K562 (cell line): ENCODE results near the gene RFESD. TPM values are rescaled to one million over a fixed set of nuclear protein-coding genes. Genes with fewer than 3 reads are reported as not detected.

Experiments
- ATAC-seq: fragments of 200-7000 bp; cut with Tn5 transposase; 3 replicates; pipeline ENCODE4 v1.9.1; 2020; ENCODE audit warnings: moderate library complexity
- BruUV-seq: library from RNA; stranded (reverse); fragments of 400-500 nt; replicated peaks from 2 replicates; lab custom pipeline; 2021; lab: Mats Ljungman, UMichigan
- CTCF ChIA-PET: fragments of 300-600 bp; formaldehyde crosslinking; extraction: SDS; loops from one replicate; lab custom pipeline; 2021; ENCODE audit warnings: low intra/inter-chr PET ratio; lab: Yijun Ruan, JAX
- POLR2A ChIA-PET: fragments of 300-600, 350-650 bp; sonication (Branson Sonifier 250); formaldehyde crosslinking; extraction: SDS; loops from one replicate; lab custom pipeline; 2021; ENCODE audit warnings: antibody characterized with exemption, inconsistent platforms; lab: Yijun Ruan, JAX
- DNase-seq, 4 experiments: peaks; one replicate each; pipeline versions ENCODE4 v3.0.0 to v3.0.0-alpha.2; 2011 to 2018; ENCODE audit warnings: low spot score in 3 of 4, mixed read lengths in 3 of 4; ENCODE audit errors: extremely low read depth in 1 of 4
- FAIRE-seq: peaks from 2 replicates; lab custom pipeline; 2011; peaks lifted over from hg19 to GRCh38; lab: Jason Lieb, UNC
- H2AFZ ChIP-seq: 2 replicates; pipeline ENCODE4 v1.6.0; 2011; ENCODE audit warnings: low read depth, low read length, control low read depth, inconsistent platforms
- H3K27ac ChIP-seq: fragments of 200-600 bp; 3 replicates; pipeline ENCODE4 v1.8.0; 2011; ENCODE audit warnings: low read depth, mild to moderate bottlenecking, control low read depth, inconsistent platforms, low read length, moderate library complexity, mixed read lengths; ENCODE audit errors: extremely low read depth
- H3K27me3 ChIP-seq, 2 experiments: fragments of 300-600 bp in 1 of 2; 2 replicates in 1 of 2; 3 replicates in 1 of 2; pipeline versions ENCODE4 v1.6.0 to v1.8.0; 2011; ENCODE audit warnings: inconsistent platforms in 2 of 2, low read length in 2 of 2, mild to moderate bottlenecking in 1 of 2, mixed read lengths in 1 of 2, moderate library complexity in 1 of 2; ENCODE audit not compliant: control insufficient read depth in 2 of 2, insufficient read depth in 2 of 2
- H3K36me3 ChIP-seq: fragments of 300-600 bp; 3 replicates; pipeline ENCODE4 v1.8.0; 2011; ENCODE audit warnings: mild to moderate bottlenecking, low read length, inconsistent platforms; ENCODE audit not compliant: control insufficient read depth, insufficient read depth
- H3K4me1 ChIP-seq, 2 experiments: fragments of 200-600 bp in 1 of 2; replicated peaks in 1 of 2; 2 replicates in 1 of 2; 3 replicates in 1 of 2; pipeline versions ENCODE4 v1.5.1 to v1.8.0; 2011; ENCODE audit warnings: inconsistent platforms in 2 of 2, low read length in 2 of 2, mild to moderate bottlenecking in 1 of 2, mixed read lengths in 1 of 2, moderate library complexity in 1 of 2; ENCODE audit not compliant: control insufficient read depth in 2 of 2, insufficient read depth in 2 of 2
- H3K4me2 ChIP-seq: 2 replicates; pipeline ENCODE4 v1.6.1; 2011; ENCODE audit warnings: low read length, control low read depth, inconsistent platforms, mixed read lengths; ENCODE audit not compliant: insufficient read depth
- H3K4me3 ChIP-seq: fragments of 200-600 bp; sonication (generic), shearing (Covaris generic); 2 replicates; pipeline ENCODE4 v1.5.1; 2016; ENCODE audit warnings: control low read depth, inconsistent platforms
- H3K79me2 ChIP-seq: fragments of 200-600 bp; 3 replicates; pipeline ENCODE4 v1.8.0; 2011; ENCODE audit warnings: low read length, inconsistent platforms; ENCODE audit not compliant: control insufficient read depth, insufficient read depth
- H3K9ac ChIP-seq, 2 experiments: 2 replicates each; pipeline versions ENCODE4 v1.6.0 to v1.6.1; 2011; ENCODE audit warnings: low read depth in 2 of 2, low read length in 2 of 2, control low read depth in 1 of 2, inconsistent platforms in 1 of 2, mild to moderate bottlenecking in 1 of 2, mixed read lengths in 1 of 2; ENCODE audit not compliant: insufficient read depth in 1 of 2
- H3K9me1 ChIP-seq: one replicate; pipeline ENCODE4 v1.6.0; 2011; ENCODE audit warnings: inconsistent platforms, mild to moderate bottlenecking, low read length, moderate library complexity; ENCODE audit not compliant: control insufficient read depth, insufficient read depth
- H3K9me3 ChIP-seq: replicated peaks from 2 replicates; pipeline ENCODE4 v1.5.1; 2011; ENCODE audit warnings: low read depth, low read length, inconsistent platforms; ENCODE audit not compliant: control insufficient read depth, insufficient read depth
- H4K20me1 ChIP-seq: replicated peaks from 2 replicates; pipeline ENCODE4 v1.6.1; 2011; ENCODE audit warnings: low read length, inconsistent platforms, mixed read lengths; ENCODE audit not compliant: control insufficient read depth, insufficient read depth
- ATF3 ChIP-seq, 2 experiments: fragments of 450-650 bp in 1 of 2; sonication (generic) in 1 of 2; formaldehyde crosslinking in 1 of 2; IDR thresholded peaks in 1 of 2; conservative IDR thresholded peaks in 1 of 2; 2 replicates each; pipeline versions ENCODE4 v1.6.1 to v1.8.1; 2016 to 2023; ENCODE audit warnings: mild to moderate bottlenecking in 2 of 2, moderate library complexity in 2 of 2, inconsistent platforms in 1 of 2, missing genetic modification reagents in 1 of 2
- CHCHD3 ChIP-seq: fragments of 250-450 bp; sonication (Bioruptor Pico); IDR thresholded peaks from 2 replicates; pipeline ENCODE4 v2.1.2; 2022; ENCODE audit warnings: mild to moderate bottlenecking
- FOXA3 ChIP-seq, 2 experiments: fragments of 450-650 bp in 1 of 2; sonication (generic) in 1 of 2; formaldehyde crosslinking; IDR thresholded peaks in 1 of 2; conservative IDR thresholded peaks in 1 of 2; 2 replicates each; pipeline versions ENCODE4 v1.4.0 to v1.8.0; 2020 to 2022; ENCODE audit warnings: mild to moderate bottlenecking in 2 of 2, missing genetic modification reagents in 1 of 2
- L3MBTL2 ChIP-seq: fragments of 450-650 bp; IDR thresholded peaks from 2 replicates; pipeline ENCODE4 v1.6.1; 2016; ENCODE audit warnings: mild to moderate bottlenecking, moderate library complexity
- MYNN ChIP-seq, 2 experiments: sonication (generic); formaldehyde crosslinking in 1 of 2; IDR thresholded peaks; 2 replicates each; pipeline versions ENCODE4 v1.5.0 to v1.6.1; 2016 to 2020; ENCODE audit warnings: antibody characterized with exemption in 1 of 2, missing genetic modification reagents in 1 of 2
- NBN ChIP-seq: fragments of 450-650 bp; IDR thresholded peaks from 2 replicates; pipeline ENCODE4 v1.6.1; 2016; ENCODE audit warnings: low read depth, mild to moderate bottlenecking
- NR4A1 ChIP-seq, 2 experiments: fragments of 250-450 bp in 1 of 2; fragments of 450-650 bp in 1 of 2; sonication (Bioruptor Pico) in 1 of 2; IDR thresholded peaks; 2 replicates each; pipeline versions ENCODE4 v1.4.0 to v1.6.1; 2016 to 2020; ENCODE audit warnings: mild to moderate bottlenecking in 2 of 2, missing compliant biosample characterization in 1 of 2, missing genetic modification characterization in 1 of 2, moderate library complexity in 1 of 2
- POLR2AphosphoS5 ChIP-seq: IDR thresholded peaks from 2 replicates; pipeline ENCODE4 v1.6.1; 2011; ENCODE audit warnings: mild to moderate bottlenecking, low read depth, low read length, moderate library complexity; ENCODE audit not compliant: control insufficient read depth, insufficient read depth
- PRPF4 ChIP-seq: fragments of 200-400 bp; formaldehyde crosslinking; IDR thresholded peaks from one replicate; pipeline ENCODE4 v1.6.1; 2017; ENCODE audit warnings: low read length, low read depth, mild to moderate bottlenecking; ENCODE audit not compliant: insufficient read depth, poor library complexity, severe bottlenecking
- RFX7 ChIP-seq: fragments of 250-450 bp; sonication (Bioruptor Pico); IDR thresholded peaks from 2 replicates; pipeline ENCODE4 v1.5.1; 2021; ENCODE audit warnings: mild to moderate bottlenecking
- TAF9B ChIP-seq: fragments of 450-650 bp; IDR thresholded peaks from 2 replicates; pipeline ENCODE4 v1.6.1; 2018; ENCODE audit warnings: mild to moderate bottlenecking; ENCODE audit not compliant: partially characterized antibody
- ZNF407 ChIP-seq: fragments of 450-650 bp; IDR thresholded peaks from 2 replicates; pipeline ENCODE4 v1.6.1; 2016; ENCODE audit warnings: low read depth
- WGBS: fragments of 100-300 bp; shearing (Covaris generic); methylation state at CpG from one replicate; pipeline ENCODE4 v1.1.6; 2016; ENCODE audit warnings: low coverage, mixed read lengths; ENCODE audit not compliant: insufficient coverage; ENCODE audit errors: missing lambda C conversion rate; 5-methylcytosine and 5-hydroxymethylcytosine counted together
- in situ Hi-C: fragments of 300-500 bp; cut with MboI; formaldehyde crosslinking; loops from 4 replicates; pipeline ENCODE4 v1.15.0; 2018; ENCODE audit warnings: inconsistent platforms, mixed read lengths
- intact Hi-C: fragments of 100-400 bp; cut with micrococcal nuclease; formaldehyde crosslinking; loops from 2 replicates; pipeline ENCODE4 v1.14.2; 2022
- polyA plus RNA-seq, 8 experiments: library from polyadenylated mRNA; depleted of rRNA in 4 of 8; stranded (reverse) in 5 of 8; unstranded in 3 of 8; fragments of >200 nt; fragmentation: Nextera tagmentation in 2 of 8; fragmentation: Illumina TruSeq in 1 of 8; extraction: Ambion mirVana in 2 of 8; extraction: Trizol in 1 of 8; gene quantifications; 2 replicates each; pipeline versions ENCODE4 v1.2.1 to v1.2.3, GENCODE V29; 2011 to 2014; ENCODE audit warnings: inconsistent platforms in 1 of 8, missing spikeins in 1 of 8
- total RNA-seq, 7 experiments: library from RNA; depleted of rRNA in 6 of 7; stranded (reverse); fragments of >200 nt in 6 of 7; fragmentation: Illumina TruSeq in 2 of 7; extraction: Trizol in 2 of 7; gene quantifications; 2 replicates each; pipeline versions ENCODE4 v1.2.1 to v1.2.3, GENCODE V29; 2011 to 2021; ENCODE audit warnings: low replicate concordance in 1 of 7

The RFESD gene
- total and polyA plus RNA-seq, 9 of the 15 experiments (the other 6 are each of a cell fraction or from before 2014, with no cell fraction given) = 62.3 to 600 (median 140) TPM

GRCh38 chr5:95660060-95660459 lies 13.5 kb downstream of the RFESD start:
- POLR2A ChIA-PET = interaction anchor here (0.9 to 3.2 kb wide), 4 partner anchors 11 to 71 kb away, joined by 3 to 13 read pairs (median 5); partner anchors contain the start of gene RHOBTB3
- DNase-seq = no peak
- Histone ChIP-seq H3K9me1 (no peaks in the 10 kb centered on the region), H4K20me1 (no peaks in the 10 kb centered on the region), H3K4me3 (no peak overlapping the region), H3K9me3 (no peaks in the 10 kb centered on the region), H2AFZ (no peak overlapping the region), H3K27ac (no peak overlapping the region), H3K36me3 (peaks cover 50% of the 10 kb centered on the region), H3K79me2 (0 out of 3 replicates have a peak, but pooled peaks cover 2% of the 10 kb centered on the region), H3K4me2 (no peak overlapping the region), H3K27me3 (no peaks in the 10 kb centered on the region), H3K9ac (no peak overlapping the region), H3K4me1 (peaks cover 0 to 4% of the 10 kb centered on the region in 2 experiments; a peak in 2 of 5 replicates)
- in situ Hi-C loops (no loop called here), intact Hi-C loops (no loop called here)
- WGBS = 78% methylated on average over 2 of the region's 2 CpGs
- FAIRE-seq = no peak
- ATAC-seq = peak; percentile 39
- CTCF ChIA-PET = no interaction called here
- BruUV-seq = no TSS peak
- TF ChIP-seq CHCHD3 (CRISPR knock-in tag) (0 out of 2 replicates have a peak, but pooled peaks have one; percentile 4), POLR2AphosphoS5 (peak; percentile 47; the same call in 1 of the 2 replicates), RFX7 (no peak), TAF9B (no peak), PRPF4 (no peak), NBN (no peak), NR4A1 (CRISPR knock-in tag; IDR thresholded peaks at IDR 0.05) (no peak), NR4A1 (tag; IDR thresholded peaks at IDR 0.05) (no peak), ZNF407 (no peak), ATF3 (IDR thresholded peaks at IDR 0.05) (no peak), ATF3 (CRISPR knock-in tag; conservative IDR thresholded peaks at IDR 0.05) (no peak), MYNN (IDR thresholded peaks at IDR 0.05) (no peak), MYNN (CRISPR knock-in tag; IDR thresholded peaks at IDR 0.05) (no peak), FOXA3 (CRISPR knock-in tag; conservative IDR thresholded peaks at IDR 0.05 in 1 of 2, IDR thresholded peaks at IDR 0.05 in 1 of 2) (no peak), L3MBTL2 (no peak)
